Stomach (tissue), 9 donors: ENCODE results near the gene KIF2A. TPM values are rescaled to one million over a fixed set of nuclear protein-coding genes. Genes with fewer than 3 reads are reported as not detected.
A peak's percentile ranks its signal among the peaks of the same experiment; 100 is the strongest.

Experiments
- DNase-seq, 2 donors: peaks; one replicate each; pipeline versions ENCODE4 v3.0.0 to v3.0.0-alpha.2; 2013 to 2019
- H3K27ac ChIP-seq, 5 donors: fragments of 200-600 bp in 4 of 5; sonication (generic) in 4 of 5; one replicate each; pipeline ENCODE4 v1.5.1; 2013 to 2019; ENCODE audit warnings: mild to moderate bottlenecking in 1 of 5, moderate library complexity in 1 of 5
- H3K27me3 ChIP-seq, 3 donors: fragments of 200-600 bp; sonication (generic); one replicate each; pipeline ENCODE4 v1.5.1; 2017 to 2019; ENCODE audit warnings: mixed run types in 1 of 3
- H3K36me3 ChIP-seq, 4 donors: fragments of 200-600 bp; sonication (generic); 1 replicate in 3 of 4; 2 replicates in 1 of 4; pipeline ENCODE4 v1.5.1; 2016 to 2019
- H3K4me1 ChIP-seq, 4 donors: fragments of 200-600 bp; sonication (generic); one replicate each; pipeline ENCODE4 v1.5.1; 2016 to 2019
- H3K4me3 ChIP-seq, 4 donors: fragments of 200-600 bp; sonication (generic) in 3 of 4; one replicate each; pipeline ENCODE4 v1.5.1; 2016 to 2019; ENCODE audit warnings: mild to moderate bottlenecking in 1 of 4
- H3K9me3 ChIP-seq, 4 donors: fragments of 200-600 bp; sonication (generic); one replicate each; pipeline ENCODE4 v1.5.1; 2016 to 2019
- EP300 ChIP-seq: sonication (generic); formaldehyde crosslinking; IDR thresholded peaks from one replicate; pipeline ENCODE4 v1.6.1; 2017; ENCODE audit warnings: antibody characterized with exemption
- POLR2A ChIP-seq, 4 donors: fragments of 450-650 bp; IDR thresholded peaks; one replicate each; pipeline ENCODE4 v1.6.1; 2016; ENCODE audit warnings: antibody characterized with exemption in 4 of 4, control low read depth in 2 of 4, mild to moderate bottlenecking in 1 of 4, moderate library complexity in 1 of 4
- POLR2AphosphoS5 ChIP-seq, 3 donors: sonication (generic); formaldehyde crosslinking; IDR thresholded peaks; one replicate each; pipeline ENCODE4 v1.6.1; 2016; ENCODE audit warnings: antibody characterized with exemption in 3 of 3
- WGBS, 5 donors: extraction: QIAGEN DNeasy Blood & Tissue Kit in 3 of 5; methylation state at CpG; one replicate each; pipeline versions ENCODE4 v1.1.5 to v1.1.7; 2013 to 2018; 5-methylcytosine and 5-hydroxymethylcytosine counted together
- intact Hi-C: fragments of 100-400 bp; cut with DNase I; formaldehyde crosslinking; loops from one replicate; pipeline ENCODE4 v1.15.1; 2023; ENCODE audit warnings: low total_unique reads
- polyA plus RNA-seq, 3 donors: library from polyadenylated mRNA; stranded (reverse); fragments of 200-250 nt; gene quantifications; one replicate each; pipeline ENCODE4 v1.2.3, GENCODE V29; 2013
- total RNA-seq, 5 donors: library from RNA; depleted of rRNA; stranded (reverse); fragments of >200 nt; gene quantifications; one replicate each; pipeline versions ENCODE4 v1.1.0 to v1.2.3, GENCODE V29; 2014 to 2016
- TF ChIP-seq, protein P1 (sequence below), 7 experiments: fragments of 450-650 bp in 4 of 7; fragments of 200-600 bp in 3 of 7; sonication (generic) in 3 of 7; IDR thresholded peaks; one replicate each; pipeline ENCODE4 v1.5.1; 2016 to 2019; ENCODE audit warnings: antibody characterized with exemption in 7 of 7, control low read depth in 2 of 7, mild to moderate bottlenecking in 1 of 7
- donor health status: healthy with polysubstance abuse.
- donor health status: Bipolar disorder and iron deficiency.
- donor health status: healthy.

The KIF2A gene
- total and polyA plus RNA-seq, 8 donors = 2.6 to 61.3 (median 9.9) TPM

DNA sequence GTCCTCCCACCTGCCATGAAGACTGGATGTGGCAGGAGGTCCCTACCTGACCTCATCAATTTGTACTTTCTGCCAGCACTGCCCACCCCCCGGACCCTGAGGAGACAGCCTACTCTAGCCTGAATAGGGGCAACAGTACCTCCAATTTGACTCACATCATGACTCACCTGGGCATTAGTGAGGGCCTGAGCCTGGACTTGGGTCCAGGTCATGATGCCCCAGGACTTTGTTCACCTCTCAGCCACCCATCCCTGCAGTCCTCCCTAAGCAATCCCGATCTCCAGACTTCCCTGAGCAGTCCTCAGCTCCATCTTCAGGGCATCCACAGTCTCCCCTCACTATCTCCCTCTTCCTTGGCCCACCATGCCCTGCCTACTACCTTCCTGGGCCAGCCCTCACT, 28.1 kb downstream of the KIF2A start:
- 97 to 100% (median 97%) methylated on average over 2 of the region's 2 CpGs for WGBS, 5 donors
- DNase-seq = no peak

DNA sequence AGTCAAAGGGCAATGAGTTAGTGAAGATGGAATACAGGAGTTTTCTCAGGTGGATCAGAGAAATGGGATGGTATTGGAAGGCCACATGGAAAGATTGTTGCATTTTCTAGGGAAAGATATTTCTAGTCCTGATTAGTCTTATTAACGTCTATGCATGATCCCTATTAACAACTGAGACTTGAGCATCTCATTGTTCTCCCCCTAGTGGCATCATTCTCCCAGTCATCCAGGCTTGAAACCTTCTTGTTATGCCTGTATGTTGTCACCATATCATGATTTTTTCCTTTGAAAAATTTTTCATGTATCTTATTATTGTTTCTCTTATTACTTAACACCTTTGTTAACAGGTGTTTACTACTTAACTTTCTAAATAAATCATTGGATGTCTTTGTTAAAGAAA, 34.4 kb downstream of the KIF2A start:
- Histone ChIP-seq H3K27ac (no peak overlapping the region), H3K9me3 (no peaks in the 10 kb centered on the region), H3K27me3 (no peaks in the 10 kb centered on the region), H3K36me3 (peaks cover 0 to 4% (median 0%) of the 10 kb centered on the region in 4 donors), H3K4me1 (peaks cover 0 to 8% (median 0%) of the 10 kb centered on the region in 4 donors), H3K4me3 (no peak overlapping the region)
- peak in 1 of 2 donors; percentile 23 for DNase-seq
- WGBS, 5 donors = 0 to 30% (median 21%) methylated on average over 1 of the region's 1 CpG
- no peak for TF ChIP-seq EP300
- TF ChIP-seq POLR2AphosphoS5 (IDR thresholded peaks at IDR 0.05) = no peak
- TF ChIP-seq, protein P1, sequence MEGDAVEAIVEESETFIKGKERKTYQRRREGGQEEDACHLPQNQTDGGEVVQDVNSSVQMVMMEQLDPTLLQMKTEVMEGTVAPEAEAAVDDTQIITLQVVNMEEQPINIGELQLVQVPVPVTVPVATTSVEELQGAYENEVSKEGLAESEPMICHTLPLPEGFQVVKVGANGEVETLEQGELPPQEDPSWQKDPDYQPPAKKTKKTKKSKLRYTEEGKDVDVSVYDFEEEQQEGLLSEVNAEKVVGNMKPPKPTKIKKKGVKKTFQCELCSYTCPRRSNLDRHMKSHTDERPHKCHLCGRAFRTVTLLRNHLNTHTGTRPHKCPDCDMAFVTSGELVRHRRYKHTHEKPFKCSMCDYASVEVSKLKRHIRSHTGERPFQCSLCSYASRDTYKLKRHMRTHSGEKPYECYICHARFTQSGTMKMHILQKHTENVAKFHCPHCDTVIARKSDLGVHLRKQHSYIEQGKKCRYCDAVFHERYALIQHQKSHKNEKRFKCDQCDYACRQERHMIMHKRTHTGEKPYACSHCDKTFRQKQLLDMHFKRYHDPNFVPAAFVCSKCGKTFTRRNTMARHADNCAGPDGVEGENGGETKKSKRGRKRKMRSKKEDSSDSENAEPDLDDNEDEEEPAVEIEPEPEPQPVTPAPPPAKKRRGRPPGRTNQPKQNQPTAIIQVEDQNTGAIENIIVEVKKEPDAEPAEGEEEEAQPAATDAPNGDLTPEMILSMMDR (IDR thresholded peaks at IDR 0.05) = peak in 1 of 7 experiments; percentile 13
- no peak for TF ChIP-seq POLR2A (IDR thresholded peaks at IDR 0.05)
- intact Hi-C loops = no loop called here

More for the DNA sequence above, 28.1 kb downstream of the KIF2A start:
- peaks cover 0 to 16% (median 2%) of the 10 kb centered on the region in 4 donors for H3K4me1 ChIP-seq
- H3K27ac ChIP-seq = no peak overlapping the region
- TF ChIP-seq, protein P1 (IDR thresholded peaks at IDR 0.05) = no peak
- TF ChIP-seq POLR2A (IDR thresholded peaks at IDR 0.05) = no peak
- no peak for TF ChIP-seq POLR2AphosphoS5 (IDR thresholded peaks at IDR 0.05)
- TF ChIP-seq EP300 = no peak
- intact Hi-C loops = no loop called here
- H3K4me3 ChIP-seq = no peak overlapping the region
- H3K9me3 ChIP-seq = no peaks in the 10 kb centered on the region
- peaks cover 0 to 11% (median 4%) of the 10 kb centered on the region in 4 donors for H3K36me3 ChIP-seq
- no peaks in the 10 kb centered on the region for H3K27me3 ChIP-seq

DNA sequence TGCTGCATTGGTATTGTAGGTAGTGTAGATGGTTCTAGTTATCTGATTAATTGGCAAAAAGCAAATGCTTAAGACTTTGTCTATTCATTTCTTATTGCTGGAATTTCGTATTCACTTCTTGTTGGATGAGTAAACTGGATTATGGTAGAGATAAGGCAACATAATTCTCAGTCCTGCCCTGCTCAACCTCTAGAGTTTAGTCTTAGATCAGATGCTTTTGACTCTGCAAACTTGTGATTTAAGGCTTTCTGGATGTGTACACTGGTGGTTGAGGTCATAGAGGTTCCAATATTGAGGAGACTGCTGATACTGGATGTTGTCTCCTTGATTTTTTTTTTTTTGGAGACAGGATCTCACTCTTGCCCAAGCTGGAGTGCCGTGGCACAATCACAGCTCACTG, 35.0 kb downstream of the KIF2A start:
- Histone ChIP-seq H3K4me1 (peaks cover 0 to 8% (median 0%) of the 10 kb centered on the region in 4 donors), H3K36me3 (peaks cover 0 to 4% (median 0%) of the 10 kb centered on the region in 4 donors), H3K27me3 (no peaks in the 10 kb centered on the region), H3K27ac (no peak overlapping the region), H3K9me3 (no peaks in the 10 kb centered on the region), H3K4me3 (no peak overlapping the region)
- DNase-seq = no peak
- 92 to 97% (median 95%) methylated on average over 2 of the region's 2 CpGs for WGBS, 5 donors
- TF ChIP-seq POLR2AphosphoS5 (IDR thresholded peaks at IDR 0.05) (no peak), POLR2A (IDR thresholded peaks at IDR 0.05) (no peak)
- TF ChIP-seq, protein P1 (IDR thresholded peaks at IDR 0.05) = no peak
- intact Hi-C loops = no loop called here

DNA sequence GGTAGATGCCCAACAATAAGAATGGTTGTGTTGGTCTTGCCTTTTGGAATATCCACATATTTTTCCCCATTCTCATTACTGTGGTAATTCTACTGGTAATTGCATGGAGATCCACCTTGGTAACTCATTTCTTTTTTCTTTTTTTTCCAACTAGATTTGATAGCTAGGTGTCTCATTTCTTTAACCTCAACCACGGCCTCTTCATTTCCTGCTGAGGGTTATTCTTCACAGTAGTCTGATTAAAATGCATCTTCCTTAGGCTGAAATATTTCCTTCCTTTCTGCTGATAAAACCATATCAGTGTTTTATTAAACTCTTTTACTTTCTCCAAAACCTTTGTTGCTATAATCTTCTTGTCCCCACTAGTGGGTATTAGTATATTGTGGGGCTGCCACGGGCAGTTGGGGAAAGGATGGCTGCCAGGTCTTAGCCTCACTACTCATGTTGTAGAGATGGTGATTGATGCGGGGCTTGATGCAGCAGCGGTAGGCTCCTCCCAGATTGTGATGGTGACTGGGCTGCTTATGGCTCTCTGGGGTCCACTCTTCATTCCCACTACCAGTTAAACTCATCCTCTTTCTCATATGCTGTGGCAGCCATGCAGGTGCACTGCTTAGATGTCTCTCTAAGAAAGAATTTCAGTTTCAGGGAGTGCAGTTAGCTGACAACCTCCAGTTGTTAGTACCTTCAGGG, 35.9 kb downstream of the KIF2A start:
- 80 to 95% (median 90%) methylated on average over 4 of the region's 4 CpGs for WGBS, 5 donors
- no peak overlapping the region for H3K4me3 ChIP-seq
- intact Hi-C loops = no loop called here
- H3K36me3 ChIP-seq = peaks cover 0 to 4% (median 0%) of the 10 kb centered on the region in 4 donors
- DNase-seq = no peak
- TF ChIP-seq, protein P1 (IDR thresholded peaks at IDR 0.05) = no peak
- TF ChIP-seq EP300 (no peak), POLR2A (IDR thresholded peaks at IDR 0.05) (no peak), POLR2AphosphoS5 (IDR thresholded peaks at IDR 0.05) (no peak)
- H3K27me3 ChIP-seq = no peaks in the 10 kb centered on the region
- H3K27ac ChIP-seq = no peak overlapping the region
- peaks cover 0 to 8% (median 0%) of the 10 kb centered on the region in 4 donors for H3K4me1 ChIP-seq
- no peaks in the 10 kb centered on the region for H3K9me3 ChIP-seq
